ENCODE data around the gene SUSD1. TPM values are rescaled to one million over a fixed set of nuclear protein-coding genes. Genes with fewer than 3 reads are reported as not detected.
A peak's percentile ranks its signal among the peaks of the same experiment; 100 is the strongest.

Gene SUSD1
- total RNA-seq, 1 experiment from 2014 or later = 15.3 TPM

DNA sequence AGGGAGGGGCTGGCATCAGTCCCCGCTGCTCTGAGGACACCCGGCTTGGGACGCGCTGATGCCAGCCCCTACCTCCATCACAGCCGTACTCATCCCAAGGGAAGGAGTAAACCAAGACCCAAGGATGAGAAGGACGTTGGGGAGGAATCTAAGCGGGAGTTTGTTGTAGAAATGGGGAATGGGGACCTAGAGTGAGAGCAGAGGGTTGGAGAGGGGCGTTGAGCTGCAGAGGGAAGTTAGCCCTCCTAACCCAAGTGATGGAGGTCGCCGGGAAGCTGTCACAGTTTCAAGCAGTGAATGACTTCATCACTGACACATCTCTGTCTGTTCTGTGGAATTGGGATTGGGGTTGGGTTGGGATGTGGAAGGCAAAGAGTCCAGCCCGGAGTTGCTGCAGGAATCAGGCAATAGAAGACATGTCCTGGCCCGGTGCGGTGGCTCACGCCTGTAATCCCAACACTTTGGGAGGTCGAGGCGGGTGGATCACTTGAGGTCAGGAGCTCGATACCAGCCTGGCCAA lies 759 bp upstream of the SUSD1 start:
- POLR2A ChIA-PET = interaction anchor here (0.6 kb wide), 1 partner anchor 125 kb away, joined by 7 read pairs; no protein-coding TSS in a partner anchor
- intact Hi-C loops (cut with micrococcal nuclease; ENCODE audit: unreplicated experiment) = no loop called here
- no TSS peak for BruUV-seq (replicated peaks)
- ATAC-seq = no peak
- CTCF ChIA-PET = interaction anchor here (0.6 kb wide), 1 partner anchor 51 kb away, joined by 5 read pairs; no protein-coding TSS in a partner anchor
- peak overlapping the region; percentile 46 to 52; a peak in 3 of 4 replicates for H3K4me3 ChIP-seq (ENCODE audit: low read depth in 2 of 2, low read length in 2 of 2)
- H3K4me1 ChIP-seq (ENCODE audit: control insufficient read depth, insufficient read depth, low read length) = peaks cover 16% of the 10 kb centered on the region
- H3K36me3 ChIP-seq (ENCODE audit: control insufficient read depth, insufficient read depth, low read length) = no peaks in the 10 kb centered on the region
- TF ChIP-seq CTCF (IDR thresholded peaks at IDR 0.05) (no peak), POLR2AphosphoS5 (IDR thresholded peaks at IDR 0.05; ENCODE audit: low read depth, low read length) (no peak), SIN3A (IDR thresholded peaks at IDR 0.05; ENCODE audit: borderline replicate concordance, insufficient read depth, low read depth, low read length) (no peak), TCF7L2 (IDR thresholded peaks at IDR 0.05; ENCODE audit: low read depth, low read length) (no peak)
- TF ChIP-seq, protein P1, sequence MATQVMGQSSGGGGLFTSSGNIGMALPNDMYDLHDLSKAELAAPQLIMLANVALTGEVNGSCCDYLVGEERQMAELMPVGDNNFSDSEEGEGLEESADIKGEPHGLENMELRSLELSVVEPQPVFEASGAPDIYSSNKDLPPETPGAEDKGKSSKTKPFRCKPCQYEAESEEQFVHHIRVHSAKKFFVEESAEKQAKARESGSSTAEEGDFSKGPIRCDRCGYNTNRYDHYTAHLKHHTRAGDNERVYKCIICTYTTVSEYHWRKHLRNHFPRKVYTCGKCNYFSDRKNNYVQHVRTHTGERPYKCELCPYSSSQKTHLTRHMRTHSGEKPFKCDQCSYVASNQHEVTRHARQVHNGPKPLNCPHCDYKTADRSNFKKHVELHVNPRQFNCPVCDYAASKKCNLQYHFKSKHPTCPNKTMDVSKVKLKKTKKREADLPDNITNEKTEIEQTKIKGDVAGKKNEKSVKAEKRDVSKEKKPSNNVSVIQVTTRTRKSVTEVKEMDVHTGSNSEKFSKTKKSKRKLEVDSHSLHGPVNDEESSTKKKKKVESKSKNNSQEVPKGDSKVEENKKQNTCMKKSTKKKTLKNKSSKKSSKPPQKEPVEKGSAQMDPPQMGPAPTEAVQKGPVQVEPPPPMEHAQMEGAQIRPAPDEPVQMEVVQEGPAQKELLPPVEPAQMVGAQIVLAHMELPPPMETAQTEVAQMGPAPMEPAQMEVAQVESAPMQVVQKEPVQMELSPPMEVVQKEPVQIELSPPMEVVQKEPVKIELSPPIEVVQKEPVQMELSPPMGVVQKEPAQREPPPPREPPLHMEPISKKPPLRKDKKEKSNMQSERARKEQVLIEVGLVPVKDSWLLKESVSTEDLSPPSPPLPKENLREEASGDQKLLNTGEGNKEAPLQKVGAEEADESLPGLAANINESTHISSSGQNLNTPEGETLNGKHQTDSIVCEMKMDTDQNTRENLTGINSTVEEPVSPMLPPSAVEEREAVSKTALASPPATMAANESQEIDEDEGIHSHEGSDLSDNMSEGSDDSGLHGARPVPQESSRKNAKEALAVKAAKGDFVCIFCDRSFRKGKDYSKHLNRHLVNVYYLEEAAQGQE (IDR thresholded peaks at IDR 0.05; ENCODE audit: insufficient read depth in 1 of 2, low read depth in 2 of 2, low read length in 1 of 2) = no peak
- DNase-seq (ENCODE audit: low read depth, low spot score) = no peak
- no peaks in the 10 kb centered on the region for H3K27me3 ChIP-seq (ENCODE audit: control insufficient read depth, insufficient read depth, low read length)
- peak overlapping the region; percentile 73 for H3K27ac ChIP-seq (ENCODE audit: low read length)
- in situ Hi-C loops (cut with HindIII; ENCODE audit: low pct_unique_long_range_greater_than_20kb, low sequenced_read_pairs) = no loop called here
- no peaks in the 10 kb centered on the region for H3K9me3 ChIP-seq (ENCODE audit: control insufficient read depth, insufficient read depth, low read depth, low read length)

DNA sequence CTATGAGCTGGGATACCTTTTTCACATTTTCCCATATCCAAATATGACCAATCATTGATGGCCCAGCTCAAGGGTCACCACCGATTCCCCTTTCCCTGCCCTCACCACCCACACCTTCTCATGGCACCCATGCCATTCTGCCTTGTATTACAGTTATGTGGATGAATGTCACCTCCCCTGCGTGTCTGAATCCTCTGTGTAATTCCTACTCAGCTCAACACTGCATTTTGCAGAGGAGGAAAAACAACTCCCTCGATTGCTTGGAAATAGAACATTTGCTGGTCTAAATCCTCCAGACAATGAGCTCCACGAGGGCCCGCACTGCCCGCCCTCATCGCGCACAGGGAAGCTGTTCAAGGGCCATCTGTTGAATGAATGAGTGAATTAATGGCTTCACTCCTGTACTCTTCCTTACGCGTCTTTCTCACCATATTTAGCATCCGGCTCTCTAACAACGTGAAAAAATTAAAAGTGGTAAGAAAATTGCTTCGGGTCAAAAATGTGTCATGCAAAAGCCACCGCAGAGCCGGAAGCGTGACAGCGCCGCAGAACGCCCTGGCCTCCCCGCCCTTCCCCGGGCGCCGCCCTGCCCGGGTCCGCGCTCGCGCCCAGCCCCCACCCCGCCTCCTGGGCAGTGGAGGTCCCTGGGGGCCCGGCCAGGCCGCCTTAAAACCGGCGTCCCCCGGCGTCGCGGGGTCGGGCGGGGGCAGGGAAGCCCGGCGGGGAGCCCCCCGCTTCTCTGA lies 704 bp downstream of the SUSD1 start:
- POLR2A ChIA-PET = no interaction called here
- peak; percentile 93 for ATAC-seq
- no peak for DNase-seq (ENCODE audit: low read depth, low spot score)
- no peaks in the 10 kb centered on the region for H3K9me3 ChIP-seq (ENCODE audit: control insufficient read depth, insufficient read depth, low read depth, low read length)
- in situ Hi-C loops (cut with HindIII; ENCODE audit: low pct_unique_long_range_greater_than_20kb, low sequenced_read_pairs) (no loop called here), intact Hi-C loops (cut with micrococcal nuclease; ENCODE audit: unreplicated experiment) (no loop called here)
- no TSS peak for BruUV-seq (replicated peaks)
- no peaks in the 10 kb centered on the region for H3K27me3 ChIP-seq (ENCODE audit: control insufficient read depth, insufficient read depth, low read length)
- H3K4me3 ChIP-seq (ENCODE audit: low read depth in 2 of 2, low read length in 2 of 2) = peak overlapping the region; percentile 46 to 59
- H3K4me1 ChIP-seq (ENCODE audit: control insufficient read depth, insufficient read depth, low read length) = peaks cover 9% of the 10 kb centered on the region
- H3K36me3 ChIP-seq (ENCODE audit: control insufficient read depth, insufficient read depth, low read length) = no peaks in the 10 kb centered on the region
- CTCF ChIA-PET = no interaction called here
- peak overlapping the region; percentile 89 for H3K27ac ChIP-seq (ENCODE audit: low read length)
- TF ChIP-seq CTCF (IDR thresholded peaks at IDR 0.05) (no peak), POLR2AphosphoS5 (IDR thresholded peaks at IDR 0.05; ENCODE audit: low read depth, low read length) (no peak), SIN3A (IDR thresholded peaks at IDR 0.05; ENCODE audit: borderline replicate concordance, insufficient read depth, low read depth, low read length) (no peak), TCF7L2 (IDR thresholded peaks at IDR 0.05; ENCODE audit: low read depth, low read length) (no peak)
- TF ChIP-seq, protein P1 (IDR thresholded peaks at IDR 0.05; ENCODE audit: insufficient read depth in 1 of 2, low read depth in 2 of 2, low read length in 1 of 2) = no peak
